OCI-LY3 (cell line): ENCODE measurements around the gene ZNF438.

ENCODE experiments used
- H2AFZ ChIP-seq: fragments of 200-600, 300-600 bp; shearing (Covaris generic); 2 replicates; pipeline ENCODE4 v1.6.0; 2014; ENCODE audit warnings: antibody characterized with exemption, low read depth, low read length
- H3K27ac ChIP-seq: fragments of 200-600, 300-600 bp; sonication (generic); 2 replicates; pipeline ENCODE4 v1.5.1; 2014; ENCODE audit warnings: mild to moderate bottlenecking, low read length, moderate library complexity, mixed read lengths
- H3K27me3 ChIP-seq: fragments of 200-600, 300-600 bp; sonication (generic); 2 replicates; pipeline ENCODE4 v1.6.1; 2014; ENCODE audit warnings: low read depth, low read length, mixed read lengths
- H3K36me3 ChIP-seq: fragments of 200-600, 300-600 bp; sonication (generic); replicated peaks from 2 replicates; pipeline ENCODE3; 2014; ENCODE audit warnings: low read depth, low read length, mixed read lengths
- H3K4me1 ChIP-seq: fragments of 300-600, 200-600 bp; sonication (generic); 2 replicates; pipeline ENCODE4 v1.6.1; 2014; ENCODE audit warnings: low read length, mixed read lengths
- H3K4me2 ChIP-seq: fragments of 200-600, 300-600 bp; sonication (generic); 2 replicates; pipeline ENCODE4 v1.6.1; 2014; ENCODE audit warnings: low read length, mixed read lengths
- H3K4me3 ChIP-seq: fragments of 300-600, 200-600 bp; sonication (generic); 2 replicates; pipeline ENCODE4 v1.5.1; 2014; ENCODE audit warnings: antibody characterized with exemption, mild to moderate bottlenecking, low read length, moderate library complexity
- H3K79me2 ChIP-seq: fragments of 300-600, 200-600 bp; shearing (Covaris generic); 2 replicates; pipeline ENCODE4 v1.6.1; 2014; ENCODE audit warnings: mild to moderate bottlenecking, low read length, mixed read lengths
- H3K9ac ChIP-seq: fragments of 300-600, 200-600 bp; shearing (Covaris generic); 2 replicates; pipeline ENCODE4 v1.6.0; 2014; ENCODE audit warnings: mild to moderate bottlenecking, low read length, moderate library complexity
- H3K9me3 ChIP-seq: fragments of 200-600, 300-600 bp; shearing (Covaris generic); 2 replicates; pipeline ENCODE4 v1.6.1; 2014; ENCODE audit warnings: low read length, mixed read lengths; ENCODE audit not compliant: insufficient read depth
- H4K20me1 ChIP-seq: fragments of 200-600, 300-600 bp; sonication (generic); 2 replicates; pipeline ENCODE4 v1.6.1; 2016; ENCODE audit warnings: low read length, mixed read lengths; ENCODE audit not compliant: insufficient read depth
- EZH2phosphoT487 ChIP-seq: fragments of 200-600 bp; shearing (Covaris generic); IDR thresholded peaks from 2 replicates; pipeline ENCODE4 v1.6.1; 2018; ENCODE audit warnings: antibody characterized with exemption, mixed run types, low read depth
- TF ChIP-seq, protein P1 (sequence below): fragments of 200-600, 300-600 bp; sonication (generic); IDR thresholded peaks from 2 replicates; pipeline ENCODE4 v1.5.1; 2014; ENCODE audit warnings: antibody characterized with exemption, low read length, low read depth

ZNF438 gene

GRCh38 chr10:30832749-30833627 is 198.7 kb downstream of the ZNF438 start:
- no peaks in the 10 kb centered on the region for H4K20me1 ChIP-seq
- H3K9me3 ChIP-seq, result no peaks in the 10 kb centered on the region
- no peak overlapping the region for H3K27ac ChIP-seq
- H2AFZ ChIP-seq, result no peak overlapping the region
- no peaks in the 10 kb centered on the region for H3K4me1 ChIP-seq
- no peak overlapping the region for H3K4me2 ChIP-seq
- H3K4me3 ChIP-seq, result no peak overlapping the region
- H3K36me3 ChIP-seq, result no peaks in the 10 kb centered on the region
- no peaks in the 10 kb centered on the region for H3K27me3 ChIP-seq
- no peaks in the 10 kb centered on the region for H3K79me2 ChIP-seq
- H3K9ac ChIP-seq, result no peak overlapping the region
- TF ChIP-seq, protein P1, sequence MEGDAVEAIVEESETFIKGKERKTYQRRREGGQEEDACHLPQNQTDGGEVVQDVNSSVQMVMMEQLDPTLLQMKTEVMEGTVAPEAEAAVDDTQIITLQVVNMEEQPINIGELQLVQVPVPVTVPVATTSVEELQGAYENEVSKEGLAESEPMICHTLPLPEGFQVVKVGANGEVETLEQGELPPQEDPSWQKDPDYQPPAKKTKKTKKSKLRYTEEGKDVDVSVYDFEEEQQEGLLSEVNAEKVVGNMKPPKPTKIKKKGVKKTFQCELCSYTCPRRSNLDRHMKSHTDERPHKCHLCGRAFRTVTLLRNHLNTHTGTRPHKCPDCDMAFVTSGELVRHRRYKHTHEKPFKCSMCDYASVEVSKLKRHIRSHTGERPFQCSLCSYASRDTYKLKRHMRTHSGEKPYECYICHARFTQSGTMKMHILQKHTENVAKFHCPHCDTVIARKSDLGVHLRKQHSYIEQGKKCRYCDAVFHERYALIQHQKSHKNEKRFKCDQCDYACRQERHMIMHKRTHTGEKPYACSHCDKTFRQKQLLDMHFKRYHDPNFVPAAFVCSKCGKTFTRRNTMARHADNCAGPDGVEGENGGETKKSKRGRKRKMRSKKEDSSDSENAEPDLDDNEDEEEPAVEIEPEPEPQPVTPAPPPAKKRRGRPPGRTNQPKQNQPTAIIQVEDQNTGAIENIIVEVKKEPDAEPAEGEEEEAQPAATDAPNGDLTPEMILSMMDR, result no peak
- no peak for TF ChIP-seq EZH2phosphoT487

DNA sequence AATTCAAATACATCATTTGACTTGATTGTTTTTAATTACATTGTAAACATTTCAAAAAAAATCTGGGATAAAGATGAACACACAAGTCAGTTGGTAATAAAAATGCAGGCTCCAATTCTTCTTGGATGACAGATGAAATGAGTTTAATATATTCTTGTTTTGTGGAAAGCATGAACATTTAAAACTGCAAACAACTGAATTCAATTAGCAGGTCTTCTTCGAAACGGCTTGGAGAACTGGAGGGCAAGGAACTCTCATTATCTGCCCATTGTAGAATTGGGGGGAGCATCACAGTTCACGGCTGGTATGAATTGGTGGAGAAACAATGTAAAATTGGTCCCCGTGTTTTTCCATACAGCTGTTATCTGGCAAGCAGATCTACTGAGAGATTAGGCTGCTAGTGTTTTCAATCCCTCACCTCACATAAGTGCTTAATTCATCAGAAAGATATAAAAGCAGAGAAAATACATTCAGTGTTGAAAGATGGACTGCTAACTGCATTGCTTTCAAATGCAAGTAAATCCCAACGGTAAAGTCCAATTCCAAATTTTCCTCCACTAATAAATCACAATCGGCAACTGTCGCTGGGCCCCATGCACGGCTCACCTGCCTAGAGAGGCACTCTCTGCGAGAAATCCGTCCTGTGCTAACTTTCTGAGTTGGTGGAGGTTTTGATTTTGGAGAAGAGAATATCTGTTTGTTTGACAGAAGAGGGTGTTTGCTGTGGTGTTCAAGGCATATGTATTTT is 199.5 kb downstream of the ZNF438 start:
- H3K4me1 ChIP-seq, result no peaks in the 10 kb centered on the region
- TF ChIP-seq, protein P1, result no peak
- TF ChIP-seq EZH2phosphoT487, result no peak
- no peak overlapping the region for H3K4me2 ChIP-seq
- H3K9ac ChIP-seq, result no peak overlapping the region
- H3K4me3 ChIP-seq, result no peak overlapping the region
- H3K9me3 ChIP-seq, result no peaks in the 10 kb centered on the region
- H3K27me3 ChIP-seq, result no peaks in the 10 kb centered on the region
- H4K20me1 ChIP-seq, result no peaks in the 10 kb centered on the region
- no peaks in the 10 kb centered on the region for H3K36me3 ChIP-seq
- H2AFZ ChIP-seq, result no peak overlapping the region
- no peaks in the 10 kb centered on the region for H3K79me2 ChIP-seq
- H3K27ac ChIP-seq, result no peak overlapping the region

DNA sequence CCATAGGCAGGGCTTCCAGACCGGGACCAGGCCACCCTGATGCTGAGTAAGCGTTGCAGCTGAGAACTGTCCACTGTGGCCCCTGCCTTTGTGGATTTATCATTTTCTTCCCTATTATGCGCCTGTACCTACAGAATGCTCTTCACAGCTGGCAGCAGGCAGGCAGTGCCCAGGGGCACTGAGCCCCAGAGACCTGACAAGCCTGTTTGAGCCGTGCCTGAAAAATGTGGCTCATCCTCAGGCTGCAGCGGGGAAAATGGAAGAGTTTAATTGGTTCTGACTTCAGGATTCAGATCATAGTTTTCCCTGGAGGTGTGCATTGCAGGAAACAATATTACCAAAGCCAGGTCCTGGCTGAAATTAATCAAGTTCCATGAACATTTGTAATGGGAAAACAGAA is 200.2 kb downstream of the ZNF438 start:
- Histone ChIP-seq H3K27me3 (no peaks in the 10 kb centered on the region), H4K20me1 (no peaks in the 10 kb centered on the region), H3K27ac (no peak overlapping the region), H3K9me3 (no peaks in the 10 kb centered on the region), H3K4me2 (no peak overlapping the region), H3K9ac (no peak overlapping the region), H3K4me1 (no peaks in the 10 kb centered on the region), H3K4me3 (no peak overlapping the region), H3K79me2 (no peaks in the 10 kb centered on the region), H2AFZ (no peak overlapping the region), H3K36me3 (no peaks in the 10 kb centered on the region)
- TF ChIP-seq EZH2phosphoT487, result no peak
- TF ChIP-seq, protein P1, result no peak
